ENCODE data around the gene MS4A18.

Gene MS4A18

GRCh38 chr11:60762851-60763691, 38.6 kb downstream of the MS4A18 start:
- TF ChIP-seq CTCF (IDR thresholded peaks at IDR 0.05) = no peak
- no peak overlapping the region for H3K4me3 ChIP-seq
- peaks cover 0 to 36% of the 10 kb centered on the region in 2 donors for H3K27me3 ChIP-seq
- H3K27ac ChIP-seq = no peak overlapping the region
- H3K36me3 ChIP-seq = no peaks in the 10 kb centered on the region
- DNase-seq = peak; percentile 3 to 11
- H3K4me1 ChIP-seq = no peaks in the 10 kb centered on the region
- H3K9me3 ChIP-seq = no peaks in the 10 kb centered on the region
- intact Hi-C loops (cut with DNase I; ENCODE audit: low total_unique reads) = no loop called here

- H3K27me3 ChIP-seq = peaks cover 0 to 40% of the 10 kb centered on the region in 2 donors
- no peaks in the 10 kb centered on the region for H3K9me3 ChIP-seq
- no peak overlapping the region for H3K27ac ChIP-seq
- no peaks in the 10 kb centered on the region for H3K36me3 ChIP-seq
- intact Hi-C loops (cut with DNase I; ENCODE audit: low total_unique reads) = no loop called here
- H3K4me1 ChIP-seq = no peaks in the 10 kb centered on the region
- no peak overlapping the region for H3K4me3 ChIP-seq
- no peak for TF ChIP-seq CTCF (IDR thresholded peaks at IDR 0.05)
- DNase-seq = peak; percentile 11 to 49
Measured at GRCh38 chr11:60763692-60764369, 39.3 kb downstream of the MS4A18 start.

- intact Hi-C loops (cut with DNase I; ENCODE audit: low total_unique reads) = no loop called here
- TF ChIP-seq CTCF (IDR thresholded peaks at IDR 0.05) = no peak
- no peaks in the 10 kb centered on the region for H3K36me3 ChIP-seq
- H3K4me1 ChIP-seq = no peaks in the 10 kb centered on the region
- peaks cover 0 to 50% of the 10 kb centered on the region in 2 donors for H3K27me3 ChIP-seq
- H3K4me3 ChIP-seq = no peak overlapping the region
- no peak for DNase-seq
- H3K27ac ChIP-seq = no peak overlapping the region
- no peaks in the 10 kb centered on the region for H3K9me3 ChIP-seq
Measured at GRCh38 chr11:60764879-60765278, 40.4 kb downstream of the MS4A18 start.

- no peaks in the 10 kb centered on the region for H3K4me1 ChIP-seq
- DNase-seq = peak in 1 of 2 donors; percentile 11
Measured at GRCh38 chr11:60765355-60765754, 40.8 kb downstream of the MS4A18 start.

GRCh38 chr11:60766547-60766946, 42.0 kb downstream of the MS4A18 start:
- Histone ChIP-seq H3K9me3 (no peaks in the 10 kb centered on the region), H3K27ac (no peak overlapping the region), H3K4me1 (no peaks in the 10 kb centered on the region), H3K4me3 (no peak overlapping the region), H3K36me3 (no peaks in the 10 kb centered on the region), H3K27me3 (peaks cover 0 to 56% of the 10 kb centered on the region in 2 donors)
- intact Hi-C loops (cut with DNase I; ENCODE audit: low total_unique reads) = no loop called here
- DNase-seq = peak in 1 of 2 donors; percentile 3
- TF ChIP-seq CTCF (IDR thresholded peaks at IDR 0.05) = no peak

More at GRCh38 chr11:60765355-60765754, 40.8 kb downstream of the MS4A18 start:
- Histone ChIP-seq H3K27me3 (peaks cover 0 to 51% of the 10 kb centered on the region in 2 donors), H3K9me3 (no peaks in the 10 kb centered on the region), H3K27ac (no peak overlapping the region), H3K36me3 (no peaks in the 10 kb centered on the region), H3K4me3 (no peak overlapping the region)
- TF ChIP-seq CTCF (IDR thresholded peaks at IDR 0.05) = no peak
- intact Hi-C loops (cut with DNase I; ENCODE audit: low total_unique reads) = no loop called here
